SK-N-SH treated with all-trans-retinoic acid at 6 μM for 48 hours (cell line): ENCODE measurements around the gene RAB3IL1.

Experiments used
- ARNTL ChIP-seq: fragments of 450-650 bp; formaldehyde crosslinking; IDR thresholded peaks from 2 replicates; pipeline ENCODE4 v1.5.0; 2020; ENCODE audit warnings: low read depth, mild to moderate bottlenecking, moderate library complexity, borderline replicate concordance
- CSDC2 ChIP-seq: fragments of 250-450 bp; sonication (Bioruptor Pico); IDR thresholded peaks from 2 replicates; pipeline ENCODE4 v1.5.0; 2020; ENCODE audit warnings: mild to moderate bottlenecking, moderate library complexity
- CSRNP3 ChIP-seq: fragments of 250-450 bp; sonication (Bioruptor Pico); IDR thresholded peaks from 2 replicates; pipeline ENCODE4 v1.5.1; 2021; ENCODE audit warnings: mild to moderate bottlenecking, moderate library complexity
- RARB ChIP-seq: fragments of 250-450 bp; sonication (Bioruptor Pico); IDR thresholded peaks from 2 replicates; pipeline ENCODE4 v1.8.0; 2021; ENCODE audit warnings: mild to moderate bottlenecking, moderate library complexity
- ZC3H10 ChIP-seq: fragments of 250-450 bp; sonication (Bioruptor Pico); IDR thresholded peaks from 2 replicates; pipeline ENCODE4 v1.5.1; 2021; ENCODE audit warnings: mild to moderate bottlenecking, moderate library complexity
- ZFP3 ChIP-seq: fragments of 250-450 bp; sonication (Bioruptor Pico); IDR thresholded peaks from 2 replicates; pipeline ENCODE4 v1.5.0; 2020; ENCODE audit warnings: mild to moderate bottlenecking, moderate library complexity
- ZFP30 ChIP-seq: fragments of 450-650 bp; formaldehyde crosslinking; IDR thresholded peaks from 2 replicates; pipeline ENCODE4 v1.5.0; 2022; ENCODE audit warnings: mild to moderate bottlenecking, moderate library complexity
- TF ChIP-seq, protein P1 (sequence below): fragments of 250-450 bp; sonication (Bioruptor Pico); IDR thresholded peaks from 2 replicates; pipeline ENCODE4 v1.8.0; 2020; ENCODE audit warnings: mild to moderate bottlenecking, moderate library complexity, borderline replicate concordance

- TF ChIP-seq, protein P1, sequence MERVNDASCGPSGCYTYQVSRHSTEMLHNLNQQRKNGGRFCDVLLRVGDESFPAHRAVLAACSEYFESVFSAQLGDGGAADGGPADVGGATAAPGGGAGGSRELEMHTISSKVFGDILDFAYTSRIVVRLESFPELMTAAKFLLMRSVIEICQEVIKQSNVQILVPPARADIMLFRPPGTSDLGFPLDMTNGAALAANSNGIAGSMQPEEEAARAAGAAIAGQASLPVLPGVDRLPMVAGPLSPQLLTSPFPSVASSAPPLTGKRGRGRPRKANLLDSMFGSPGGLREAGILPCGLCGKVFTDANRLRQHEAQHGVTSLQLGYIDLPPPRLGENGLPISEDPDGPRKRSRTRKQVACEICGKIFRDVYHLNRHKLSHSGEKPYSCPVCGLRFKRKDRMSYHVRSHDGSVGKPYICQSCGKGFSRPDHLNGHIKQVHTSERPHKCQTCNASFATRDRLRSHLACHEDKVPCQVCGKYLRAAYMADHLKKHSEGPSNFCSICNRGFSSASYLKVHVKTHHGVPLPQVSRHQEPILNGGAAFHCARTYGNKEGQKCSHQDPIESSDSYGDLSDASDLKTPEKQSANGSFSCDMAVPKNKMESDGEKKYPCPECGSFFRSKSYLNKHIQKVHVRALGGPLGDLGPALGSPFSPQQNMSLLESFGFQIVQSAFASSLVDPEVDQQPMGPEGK (CRISPR knock-in tag) = no peak
- TF ChIP-seq ARNTL (CRISPR knock-in tag) (no peak), RARB (no peak), ZFP30 (no peak), CSRNP3 (CRISPR knock-in tag) (no peak), ZFP3 (no peak), CSDC2 (CRISPR knock-in tag) (no peak), ZC3H10 (CRISPR knock-in tag) (no peak)
These were observed 42.3 kb upstream of the RAB3IL1 start for GRCh38 chr11:61959678-61960077.
